HG03097 (cell line): ENCODE data around the gene CSGALNACT2.

ENCODE experiments used
- ATAC-seq: cut with Tn5 transposase; IDR thresholded peaks from one replicate; pipeline ENCODE4 v1.9.1; 2021; ENCODE audit not compliant: unreplicated experiment, low FRiP score

CSGALNACT2 gene

DNA sequence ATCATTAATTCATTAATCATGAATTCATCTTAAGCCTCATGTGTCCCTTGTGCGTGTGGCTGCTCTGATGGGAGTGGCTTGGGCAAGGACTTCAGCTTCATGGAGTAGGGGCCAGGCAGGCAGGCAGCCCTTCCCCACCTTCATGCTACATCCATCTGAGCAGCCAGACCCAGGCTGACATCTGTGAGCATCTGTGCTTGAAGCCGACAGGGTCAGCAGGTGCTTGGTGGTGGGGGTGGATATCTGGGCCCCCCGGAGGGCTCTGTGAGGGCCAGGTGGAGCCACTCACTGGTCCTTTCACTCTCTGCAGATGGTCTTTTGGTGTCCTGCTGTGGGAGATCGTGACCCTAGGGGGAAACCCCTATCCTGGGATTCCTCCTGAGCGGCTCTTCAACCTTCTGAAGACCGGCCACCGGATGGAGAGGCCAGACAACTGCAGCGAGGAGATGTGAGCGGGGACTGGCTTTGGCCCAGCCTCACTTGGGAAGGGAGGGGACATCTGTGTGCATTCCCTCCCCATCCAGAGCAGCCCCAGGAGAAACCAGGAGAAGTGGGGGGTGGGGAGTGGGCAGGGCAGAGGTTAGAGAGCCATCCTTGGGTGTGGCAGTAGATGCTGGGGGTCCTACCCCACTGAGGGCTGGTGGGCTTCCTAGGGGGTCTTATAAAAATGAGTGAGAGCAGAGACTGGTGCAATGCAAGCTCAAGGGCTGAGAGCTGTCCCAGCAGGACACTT is 14.7 kb upstream of the CSGALNACT2 start:
- no peak for ATAC-seq

- ATAC-seq, result no peak
Observed at GRCh38 chr10:43124094-43124521, 14.1 kb upstream of the CSGALNACT2 start.

- no peak for ATAC-seq
Observed at GRCh38 chr10:43124574-43125273, 13.5 kb upstream of the CSGALNACT2 start.

DNA sequence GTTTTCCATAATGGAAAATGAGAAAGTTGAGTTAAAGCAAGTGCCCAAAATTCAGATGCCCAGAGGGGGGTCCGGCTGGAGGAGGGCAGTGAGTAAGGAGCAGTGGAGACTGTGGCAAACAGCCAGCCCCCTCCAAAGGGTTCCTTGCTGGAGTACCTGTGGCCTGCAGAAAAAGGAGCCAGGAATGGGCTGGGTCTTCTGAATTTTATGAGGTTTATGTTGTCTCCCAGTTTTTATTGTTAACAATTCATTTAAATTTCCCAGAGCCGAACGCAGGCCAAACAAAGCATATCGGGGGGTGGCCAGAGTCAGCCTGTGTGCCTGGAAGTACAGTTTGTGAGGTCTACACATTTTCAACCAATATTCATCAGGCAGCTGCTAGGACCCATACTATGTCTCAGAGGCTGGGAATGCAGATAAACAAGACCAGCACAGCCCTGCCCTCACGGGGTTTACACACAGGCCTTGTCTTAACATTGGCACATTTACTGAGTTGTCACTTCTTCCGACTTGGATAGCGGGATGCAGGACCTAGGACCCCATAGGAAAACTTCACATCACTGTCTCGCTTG is 12.9 kb upstream of the CSGALNACT2 start:
- no peak for ATAC-seq

GRCh38 chr10:43125881-43126731 is 12.1 kb upstream of the CSGALNACT2 start:
- no peak for ATAC-seq

DNA sequence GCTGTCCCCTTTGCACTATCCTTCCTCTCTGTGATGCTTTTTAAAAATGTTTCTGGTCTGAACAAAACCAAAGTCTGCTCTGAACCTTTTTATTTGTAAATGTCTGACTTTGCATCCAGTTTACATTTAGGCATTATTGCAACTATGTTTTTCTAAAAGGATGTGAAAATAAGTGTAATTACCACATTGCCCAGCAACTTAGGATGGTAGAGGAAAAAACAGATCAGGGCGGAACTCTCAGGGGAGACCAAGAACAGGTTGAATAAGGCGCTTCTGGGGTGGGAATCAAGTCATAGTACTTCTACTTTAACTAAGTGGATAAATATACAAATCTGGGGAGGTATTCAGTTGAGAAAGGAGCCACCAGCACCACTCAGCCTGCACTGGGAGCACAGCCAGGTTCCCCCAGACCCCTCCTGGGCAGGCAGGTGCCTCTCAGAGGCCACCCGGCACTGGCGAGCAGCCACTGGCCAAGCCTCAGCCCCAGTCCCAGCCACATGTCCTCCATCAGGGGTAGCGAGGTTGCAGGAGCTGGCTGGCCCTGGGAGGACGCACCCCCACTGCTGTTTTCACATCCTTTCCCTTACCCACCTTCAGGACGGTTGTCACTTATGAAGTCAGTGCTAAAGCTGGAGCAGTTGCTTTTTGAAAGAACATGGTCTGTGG is 11.4 kb upstream of the CSGALNACT2 start:
- no peak for ATAC-seq

GRCh38 chr10:43127442-43127841 is 10.8 kb upstream of the CSGALNACT2 start:
- no peak for ATAC-seq

GRCh38 chr10:43128331-43128730 is 9.9 kb upstream of the CSGALNACT2 start:
- ATAC-seq, result no peak

GRCh38 chr10:43128958-43129706 is 9.1 kb upstream of the CSGALNACT2 start:
- peak; percentile 69 for ATAC-seq

- no peak for ATAC-seq
Observed at GRCh38 chr10:43130770-43131171, 7.5 kb upstream of the CSGALNACT2 start.

- ATAC-seq, result no peak
Observed at GRCh38 chr10:43131256-43131655, 7.0 kb upstream of the CSGALNACT2 start.

DNA sequence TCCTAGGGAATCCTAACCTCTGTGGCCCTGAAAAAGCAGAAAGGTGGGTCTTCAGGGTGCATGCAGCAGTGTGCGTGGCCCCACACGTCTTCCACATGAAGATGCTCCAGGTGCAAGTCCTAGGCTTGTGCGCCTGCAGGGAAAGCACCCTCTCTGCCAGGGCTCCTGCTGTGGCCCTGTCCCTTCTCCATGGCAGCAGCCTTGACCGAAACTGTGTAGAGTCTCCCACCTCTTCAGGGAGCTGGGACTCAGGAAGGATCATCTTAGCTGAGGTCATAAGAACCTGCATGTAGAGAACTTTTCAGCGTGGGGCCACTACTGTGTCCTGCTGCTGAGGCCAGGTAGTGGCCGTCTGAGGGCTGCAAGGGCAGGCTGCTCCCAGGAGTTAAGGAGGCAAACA is 6.3 kb upstream of the CSGALNACT2 start:
- ATAC-seq, result no peak

DNA sequence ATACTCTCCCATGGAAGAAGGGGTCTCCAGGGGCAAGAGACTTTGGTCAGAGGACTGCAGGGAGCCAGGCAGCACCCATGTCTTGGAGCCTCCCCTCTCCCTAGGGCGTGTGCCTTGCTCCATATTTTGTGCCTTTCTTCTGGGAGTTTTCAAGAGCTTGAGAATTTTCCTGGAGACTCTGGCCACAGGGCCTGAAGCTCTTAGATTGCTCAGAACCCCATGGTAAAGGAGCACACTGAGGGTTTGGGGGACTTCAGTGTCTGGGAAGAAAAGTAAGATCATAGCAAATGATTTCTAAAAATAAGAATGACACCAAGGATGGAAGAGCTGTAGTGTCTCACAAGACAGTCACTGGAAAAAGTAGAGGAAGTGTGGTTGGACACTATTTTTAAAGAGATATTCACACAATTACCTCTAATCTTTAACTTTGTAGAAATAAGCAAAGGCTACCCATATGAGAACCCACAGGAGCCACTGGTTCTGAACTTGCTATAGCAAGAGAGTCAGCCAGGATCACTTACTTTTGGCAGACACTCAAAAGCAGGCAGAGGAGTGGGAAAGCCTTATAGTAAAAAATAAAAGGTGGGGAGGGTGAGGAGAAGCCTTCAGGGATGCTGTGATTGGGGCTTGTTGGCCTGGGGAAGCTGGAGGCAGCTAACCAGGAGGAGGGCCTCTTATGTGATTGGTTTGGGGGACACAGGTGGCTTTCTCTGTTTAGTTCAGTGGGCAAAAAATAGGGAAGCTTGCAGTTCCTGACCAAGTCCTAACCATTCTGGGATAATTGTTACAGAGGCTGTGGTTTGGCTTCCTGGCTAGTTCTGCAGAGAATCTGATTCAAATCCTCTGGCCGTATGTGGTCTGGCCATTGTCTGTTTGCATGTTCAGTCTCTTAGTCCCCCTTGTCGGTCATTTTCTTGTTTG is 5.1 kb upstream of the CSGALNACT2 start:
- no peak for ATAC-seq

- no peak for ATAC-seq
Observed at GRCh38 chr10:43134126-43134905, 3.9 kb upstream of the CSGALNACT2 start.

DNA sequence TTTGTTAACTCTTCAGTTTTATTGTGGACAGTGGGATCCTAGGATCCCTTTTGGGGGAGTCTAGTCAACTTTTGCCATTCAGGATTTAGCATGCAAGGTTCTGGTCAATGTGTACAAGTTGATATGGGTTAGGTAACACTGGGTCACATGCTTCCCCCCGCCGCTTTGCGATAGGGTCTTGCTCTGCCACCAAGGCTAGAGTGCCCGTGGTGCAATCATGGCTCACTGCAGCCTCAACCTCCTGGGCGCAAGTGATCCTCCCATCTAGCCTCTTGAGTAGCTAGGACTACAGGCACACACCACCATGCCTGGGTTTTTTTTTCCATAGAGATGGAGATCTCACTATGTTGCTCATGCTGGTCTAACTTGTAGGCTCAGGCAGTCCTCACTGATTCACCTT is 3.2 kb upstream of the CSGALNACT2 start:
- no peak for ATAC-seq

GRCh38 chr10:43135656-43136055 is 2.6 kb upstream of the CSGALNACT2 start:
- no peak for ATAC-seq

DNA sequence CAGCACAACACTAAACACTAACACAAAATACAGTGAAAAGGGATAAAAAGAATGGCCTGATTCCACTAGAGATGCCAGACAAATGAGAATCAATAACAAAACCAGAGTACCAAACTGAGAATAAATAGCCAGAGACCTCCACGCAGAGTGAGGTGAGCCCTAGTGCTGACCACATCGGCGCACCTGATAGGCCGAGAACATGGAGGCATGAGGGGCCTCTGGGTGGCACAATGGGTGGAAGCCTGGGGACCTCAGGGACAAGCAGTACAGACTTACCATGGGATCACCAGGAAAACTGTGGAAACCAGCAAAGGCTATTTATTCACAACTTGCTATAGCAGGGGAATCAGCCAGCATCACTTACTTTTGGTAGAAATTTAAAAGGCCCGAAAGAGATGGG is 1.8 kb upstream of the CSGALNACT2 start:
- no peak for ATAC-seq
